ENCODE measurements around the gene NRG4.
"Not testable (repeated sequence)": the region's sequence is repeated elsewhere in the genome, so short reads cannot be mapped to it uniquely, and the experiment has no call there.

Gene NRG4

DNA sequence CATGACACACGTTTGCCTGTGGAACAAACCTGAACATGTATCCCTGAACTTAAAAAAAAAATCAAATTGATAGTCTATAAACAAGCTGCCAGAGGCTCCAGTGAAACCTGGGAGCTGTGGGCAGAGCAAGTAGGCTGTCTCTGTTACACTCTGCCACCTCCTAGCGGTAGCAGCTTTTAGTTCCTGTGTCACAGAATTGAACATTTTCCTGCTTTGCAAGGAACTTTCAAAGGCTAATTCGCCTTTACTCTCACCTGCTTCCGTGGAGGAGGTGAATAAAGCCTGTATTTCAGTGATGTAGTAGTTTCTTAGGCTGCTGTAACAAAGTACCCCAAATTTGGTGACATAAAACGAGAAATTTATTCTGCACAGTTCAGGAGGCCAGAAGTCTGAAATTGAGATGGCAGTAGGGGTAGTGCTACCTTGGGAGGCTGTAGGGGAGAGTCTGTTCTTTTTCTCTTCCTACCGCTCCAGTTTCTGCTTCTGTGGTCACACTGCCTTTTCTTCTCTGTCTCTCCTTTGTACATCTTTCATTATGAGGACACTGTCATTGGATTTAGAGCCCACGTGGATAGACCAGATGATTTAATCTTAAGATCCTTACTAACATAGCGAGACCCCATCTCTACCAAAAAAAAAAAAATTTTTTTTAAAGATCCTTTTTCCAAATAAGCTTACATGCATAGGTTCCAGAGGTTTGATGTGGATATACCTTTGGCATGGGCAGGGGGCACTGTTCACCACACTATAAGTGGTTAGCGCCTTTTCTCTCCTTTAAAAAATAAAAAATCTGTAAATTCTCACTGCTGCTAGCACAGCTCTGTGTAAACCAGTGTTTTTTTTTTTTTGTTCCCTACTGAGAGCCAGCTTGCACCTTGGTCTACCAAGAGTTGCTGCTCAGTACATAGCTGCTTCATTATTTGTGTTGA lies 83.3 kb downstream of the NRG4 start:
- in situ Hi-C loops (cut with MboI; ENCODE audit: low sequenced_read_pairs) = no loop called here

DNA sequence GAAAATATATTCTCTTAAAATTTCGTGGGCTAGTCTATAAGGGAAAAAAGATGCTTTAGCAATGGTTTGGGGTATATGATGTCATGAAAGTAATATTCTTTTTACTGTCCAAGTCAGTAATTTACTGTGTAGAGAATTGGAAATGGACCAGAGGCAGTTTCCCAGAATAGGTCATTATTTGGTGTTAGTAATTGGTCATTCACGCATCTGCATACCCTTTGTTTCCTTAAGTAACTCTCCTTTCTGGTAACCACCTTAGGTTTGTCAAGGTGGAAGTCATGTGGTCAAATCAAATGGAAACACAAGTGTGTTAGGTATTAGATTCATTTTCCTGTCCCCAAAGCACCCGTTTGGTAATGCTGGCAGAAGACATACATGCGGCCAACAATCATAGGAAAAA lies 84.6 kb downstream of the NRG4 start:
- in situ Hi-C loops (cut with MboI; ENCODE audit: low sequenced_read_pairs) = no loop called here

DNA sequence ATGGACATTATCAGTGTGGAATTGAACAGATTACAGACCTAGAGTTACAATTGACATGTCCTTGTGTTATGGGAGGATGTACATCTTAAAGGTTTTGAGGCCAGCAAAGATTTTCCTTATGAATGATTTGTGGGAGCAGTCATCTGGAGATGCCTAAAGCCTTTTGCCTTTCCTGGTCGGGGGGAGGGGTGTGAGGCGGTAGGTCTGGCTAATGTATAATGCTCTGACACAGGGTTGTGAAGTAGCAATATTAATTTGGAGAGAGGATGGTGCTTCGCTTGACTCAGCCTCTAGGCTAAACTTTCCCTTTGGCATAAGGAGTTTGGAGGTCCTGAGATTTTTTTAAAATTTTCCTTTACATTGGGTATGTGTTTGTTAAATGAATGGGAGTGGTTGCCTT lies 85.3 kb downstream of the NRG4 start:
- in situ Hi-C loops (cut with MboI; ENCODE audit: low sequenced_read_pairs) = no loop called here

DNA sequence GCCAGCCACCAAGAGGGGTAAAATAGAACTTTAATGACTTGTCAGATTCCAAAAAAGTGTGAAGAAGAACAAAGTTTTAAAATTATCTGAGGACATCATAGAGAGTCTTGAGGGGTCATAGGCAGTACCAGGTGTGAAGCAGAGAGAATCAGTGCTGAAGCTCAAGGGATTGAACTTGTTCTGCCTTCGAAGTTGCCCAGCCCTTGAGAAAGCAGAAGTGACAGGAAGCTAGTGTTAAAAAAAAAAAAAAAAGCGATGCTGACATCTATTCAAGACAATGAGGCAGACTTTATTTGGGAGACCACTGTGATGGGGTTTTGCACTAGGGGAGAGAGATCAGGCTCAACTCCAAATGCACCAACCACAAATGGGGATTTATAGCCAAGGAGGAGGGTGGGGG lies 86.8 kb downstream of the NRG4 start:
- in situ Hi-C loops (cut with MboI; ENCODE audit: low sequenced_read_pairs) = no loop called here

DNA sequence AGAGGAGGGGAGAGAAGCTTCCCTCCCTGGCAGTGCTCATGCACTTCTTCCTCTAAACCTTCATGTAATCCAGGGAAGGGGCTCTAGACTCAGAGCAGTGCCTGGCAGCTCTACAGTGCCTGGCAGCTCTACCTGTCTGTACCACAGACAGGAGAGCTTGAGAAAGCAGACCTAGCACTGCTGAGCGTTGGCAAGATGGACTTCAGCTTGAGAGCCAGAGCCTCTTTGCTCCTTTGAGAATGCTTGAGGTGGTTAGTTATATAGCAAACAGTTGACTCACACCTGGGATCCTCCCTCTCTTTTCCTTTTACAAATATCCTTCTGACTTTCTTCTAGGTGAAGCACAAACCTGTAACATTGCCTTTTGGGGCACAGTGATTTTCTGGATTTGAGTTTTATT lies 87.6 kb downstream of the NRG4 start:
- in situ Hi-C loops (cut with MboI; ENCODE audit: low sequenced_read_pairs) = no loop called here

DNA sequence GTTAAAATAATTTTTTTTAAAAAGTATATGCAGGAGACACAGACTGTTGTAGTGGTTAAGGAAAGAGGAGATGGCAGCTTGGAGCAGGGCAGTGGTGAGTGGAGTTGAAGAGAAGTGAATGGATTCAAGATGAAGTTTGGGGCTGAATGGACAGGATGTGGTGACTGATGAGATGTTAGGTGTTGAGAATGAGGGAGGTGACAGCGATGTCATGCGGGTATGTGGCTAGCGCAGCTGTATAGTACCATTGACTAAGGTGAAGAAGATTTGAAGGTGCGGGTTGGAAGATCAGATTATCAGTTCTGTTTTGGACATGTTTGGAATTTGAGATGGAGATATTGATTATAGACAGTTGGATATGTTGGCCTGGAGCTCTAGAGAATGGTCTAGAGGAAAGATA lies 88.5 kb downstream of the NRG4 start:
- in situ Hi-C loops (cut with MboI; ENCODE audit: low sequenced_read_pairs) = no loop called here

DNA sequence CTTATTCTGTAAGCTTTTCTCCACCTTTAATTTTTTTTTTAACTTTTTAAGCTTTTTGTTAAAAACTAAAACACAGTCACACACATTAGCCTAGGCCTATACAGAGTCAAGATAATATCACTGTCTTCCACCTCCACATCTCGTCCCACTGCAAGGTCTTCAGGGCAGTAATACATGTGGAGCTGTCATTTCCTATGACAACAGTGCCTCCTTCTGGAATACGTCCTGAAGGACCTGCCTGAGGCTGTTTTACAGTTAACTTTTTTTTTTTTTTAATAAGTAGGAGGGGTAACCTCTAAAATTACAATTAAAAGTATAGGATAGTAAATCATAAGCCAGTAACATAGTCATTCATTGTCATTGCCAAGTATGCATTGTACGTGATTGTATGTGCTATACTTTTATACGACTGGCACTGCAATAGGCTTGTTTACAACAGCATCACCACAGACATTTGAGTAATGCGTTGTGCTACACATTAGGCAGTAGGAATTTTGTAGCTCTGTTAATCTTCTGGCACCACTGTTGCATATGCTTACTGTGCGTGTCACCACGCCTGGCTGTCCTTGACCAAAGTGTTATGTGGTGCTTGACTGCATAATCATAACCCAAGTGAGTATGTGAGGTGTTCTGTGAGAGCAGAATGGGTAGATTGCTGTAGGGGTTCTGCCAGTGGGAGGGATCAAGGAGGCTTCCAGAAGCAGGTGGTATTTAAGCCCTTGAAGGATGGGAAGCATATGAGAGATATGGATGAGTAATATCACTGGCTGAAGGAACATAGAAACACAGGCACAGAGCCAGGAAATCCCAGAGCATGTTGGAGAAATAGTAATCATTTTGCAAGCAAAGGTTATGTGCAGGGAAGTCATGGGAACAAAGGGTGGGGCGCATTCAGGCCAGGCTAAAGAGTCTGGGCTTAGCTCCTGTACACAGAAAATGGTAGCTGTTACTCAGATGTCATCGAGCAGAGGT lies 90.2 kb downstream of the NRG4 start:
- in situ Hi-C loops (cut with MboI; ENCODE audit: low sequenced_read_pairs) = no loop called here

DNA sequence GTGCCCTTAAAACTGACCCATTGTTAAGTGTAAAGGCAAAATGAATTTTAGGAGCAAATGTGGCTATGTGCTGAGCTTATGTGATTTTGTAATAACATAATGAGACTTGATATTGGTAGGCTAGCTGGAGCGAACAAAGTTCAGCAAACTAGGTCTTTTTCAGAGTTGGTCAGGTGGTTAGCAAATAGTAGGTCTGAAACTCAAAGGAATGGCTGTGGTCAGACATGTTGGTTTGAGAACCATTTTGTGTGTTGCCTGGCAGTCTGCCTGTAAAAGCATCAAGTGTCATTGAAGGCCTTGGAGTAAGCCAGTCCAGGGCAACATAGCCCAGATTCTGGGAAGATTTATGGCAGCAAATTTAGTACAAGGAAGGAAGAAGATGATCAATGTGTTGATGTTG lies 92.1 kb downstream of the NRG4 start:
- in situ Hi-C loops (cut with MboI; ENCODE audit: low sequenced_read_pairs) = no loop called here

DNA sequence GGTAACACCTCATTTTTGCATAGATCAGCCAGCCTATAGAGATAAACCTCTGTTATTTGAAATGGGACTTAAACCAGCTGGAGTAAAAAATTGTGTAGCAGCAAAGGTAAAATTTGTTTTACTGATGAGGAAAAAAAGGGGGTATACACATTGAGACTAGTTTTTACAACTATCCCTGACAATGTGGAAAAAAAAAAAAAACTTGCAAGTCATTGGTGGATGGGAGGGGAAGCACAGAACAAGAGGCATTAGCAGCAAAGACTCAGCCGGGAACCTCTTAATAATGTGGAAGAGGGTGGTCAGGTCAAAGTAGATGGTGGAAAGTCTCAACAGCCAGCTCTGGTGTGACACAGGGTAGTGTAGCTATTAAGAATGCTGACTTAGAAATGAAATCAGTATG lies 94.1 kb downstream of the NRG4 start:
- in situ Hi-C loops (cut with MboI; ENCODE audit: low sequenced_read_pairs) = no loop called here

DNA sequence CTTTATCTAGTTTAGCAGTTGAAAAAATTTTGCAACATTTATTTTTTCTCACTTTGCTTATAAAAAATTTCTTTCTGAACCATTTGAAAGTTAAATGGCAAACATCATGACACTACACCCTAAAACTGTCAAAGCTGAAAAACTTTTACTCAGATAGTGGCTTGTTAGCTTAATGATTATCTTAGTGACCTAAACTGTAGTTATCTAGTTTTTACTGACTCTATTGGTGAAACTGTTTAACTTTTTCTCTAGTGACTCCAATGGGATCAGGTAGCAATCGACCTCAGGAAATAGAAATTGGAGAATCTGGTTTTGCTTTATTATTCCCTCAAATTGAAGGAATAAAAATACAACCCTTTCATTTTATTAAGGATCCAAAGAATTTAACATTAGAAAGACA lies 95.2 kb downstream of the NRG4 start:
- in situ Hi-C loops (cut with MboI; ENCODE audit: low sequenced_read_pairs) = no loop called here

DNA sequence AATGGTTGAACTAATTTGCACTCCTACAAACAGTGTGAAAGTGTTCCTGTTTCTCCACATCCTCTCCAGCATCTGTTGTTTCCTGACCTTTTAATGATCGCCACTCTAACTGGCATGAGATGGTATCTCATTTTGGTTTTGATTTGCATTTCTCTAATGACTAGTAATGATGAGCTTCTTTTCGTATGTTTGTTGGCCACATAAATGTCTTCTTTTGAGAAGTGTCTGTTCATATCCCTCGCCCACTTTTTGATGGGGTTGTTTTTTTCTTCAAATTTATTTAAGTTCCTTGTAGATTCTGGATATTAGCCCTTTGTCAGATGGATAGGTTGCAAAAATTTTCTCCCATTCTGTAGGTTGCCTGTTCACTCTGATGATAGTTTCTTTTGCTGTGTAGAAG lies 101.9 kb downstream of the NRG4 start:
- in situ Hi-C loops (cut with MboI; ENCODE audit: low sequenced_read_pairs) = not testable (repeated sequence)

DNA sequence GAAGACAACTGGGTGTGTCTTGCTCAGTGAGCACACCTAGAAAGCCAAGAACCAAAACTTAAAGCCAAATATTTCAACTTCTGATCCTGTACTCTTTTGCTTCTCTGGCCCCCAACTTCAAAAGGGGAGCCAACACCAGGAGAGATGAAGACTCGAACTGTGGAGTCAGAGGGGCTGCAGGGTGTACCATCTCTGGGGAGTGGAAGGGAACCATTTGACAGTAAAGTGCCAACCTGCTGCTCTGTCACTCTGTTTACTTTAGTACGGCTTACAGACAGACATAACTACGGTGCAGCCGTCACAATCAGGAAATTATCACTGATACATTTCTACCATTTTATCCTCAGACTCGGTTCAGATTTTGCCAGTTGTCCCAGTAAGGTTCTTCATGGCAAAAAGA lies 107.0 kb downstream of the NRG4 start:
- in situ Hi-C loops (cut with MboI; ENCODE audit: low sequenced_read_pairs) = no loop called here

DNA sequence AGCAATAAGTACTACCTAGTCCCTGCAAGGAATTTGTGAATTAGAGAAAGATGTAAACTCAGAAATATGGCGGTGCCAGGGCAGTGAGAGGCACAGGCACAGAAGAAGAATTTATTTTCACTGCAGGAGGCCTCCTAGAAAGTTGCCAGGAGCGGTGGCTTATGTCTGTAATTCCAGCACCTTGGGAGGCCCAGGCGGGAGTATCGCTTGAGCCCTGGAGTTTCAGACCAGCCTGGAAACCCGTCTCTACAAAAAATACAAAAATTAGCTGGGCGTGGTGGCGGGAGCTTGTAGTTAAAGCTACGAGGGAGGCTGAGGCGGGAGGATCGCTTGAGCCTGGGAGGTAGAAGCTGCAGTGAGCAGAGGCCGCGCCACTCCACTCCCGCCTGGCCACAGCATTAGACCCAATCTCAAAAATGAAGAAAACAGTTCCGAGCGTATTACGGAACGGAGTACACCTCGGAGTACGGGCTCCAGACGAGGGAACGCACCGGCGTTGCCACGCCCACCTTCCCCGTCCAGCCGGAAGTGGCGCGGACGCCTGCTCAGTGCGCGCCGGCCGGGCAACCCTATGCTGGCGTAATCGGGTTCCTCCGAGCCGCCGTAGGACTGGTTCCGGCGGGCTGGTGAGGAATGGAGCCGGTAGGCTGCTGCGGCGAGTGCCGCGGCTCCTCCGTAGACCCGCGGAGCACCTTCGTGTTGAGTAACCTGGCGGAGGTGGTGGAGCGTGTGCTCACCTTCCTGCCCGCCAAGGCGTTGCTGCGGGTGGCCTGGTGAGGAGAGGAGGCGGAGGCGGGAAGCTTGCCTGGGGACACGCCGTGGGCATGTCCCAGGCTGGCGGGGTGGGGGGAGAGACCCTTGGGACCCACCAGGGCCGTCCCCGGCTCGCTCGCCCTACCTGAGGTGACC lies 108.6 kb downstream of the NRG4 start, which contains the start of gene FBXO22:
FBXO22 (plus strand) TSS at position 548 of the 909 bp plus-strand sequence; CDS start at position 634, 86 bp downstream.
- in situ Hi-C loops (cut with MboI; ENCODE audit: low sequenced_read_pairs) = no loop called here

DNA sequence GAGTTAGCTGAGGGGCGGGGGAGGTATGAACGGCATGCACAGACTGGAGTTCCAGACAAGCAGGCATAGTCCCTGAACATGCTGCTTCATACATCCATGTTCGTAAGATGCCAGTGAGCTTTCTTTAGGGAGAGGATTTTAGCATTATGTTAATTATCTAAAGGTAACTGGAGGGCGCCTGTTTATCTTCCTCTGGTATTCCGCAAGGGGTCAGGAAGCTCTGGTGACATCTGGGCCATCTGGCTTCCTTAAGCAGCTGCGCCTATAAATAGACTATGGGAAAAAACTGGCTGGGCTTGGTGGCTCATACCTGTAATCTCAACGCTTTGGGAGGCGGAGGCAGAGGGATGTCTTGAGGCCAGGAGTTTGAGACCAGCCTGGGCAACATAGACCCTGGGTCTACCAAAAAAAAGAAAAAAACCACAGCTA lies 110.1 kb downstream of the NRG4 start:
- in situ Hi-C loops (cut with MboI; ENCODE audit: low sequenced_read_pairs) = no loop called here

DNA sequence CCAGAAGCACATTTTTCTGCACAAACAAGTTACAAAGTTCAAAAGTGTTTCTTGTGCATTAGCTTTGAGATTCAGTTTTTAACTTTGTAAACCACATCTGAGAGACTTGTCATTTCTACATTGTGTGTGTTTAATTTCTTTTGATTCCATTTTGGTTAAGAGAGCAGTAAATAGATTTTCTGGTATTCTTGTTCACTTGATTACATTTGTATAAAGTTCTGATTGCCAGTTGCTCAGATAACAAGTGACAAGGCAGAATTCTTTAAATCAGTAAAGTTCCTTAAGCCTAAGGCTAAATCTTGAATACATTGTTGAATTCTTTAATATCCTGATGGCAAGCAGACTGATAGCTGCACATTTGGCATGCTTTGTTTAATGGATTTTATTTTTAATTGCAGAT lies 111.6 kb downstream of the NRG4 start:
- in situ Hi-C loops (cut with MboI; ENCODE audit: low sequenced_read_pairs) = no loop called here

DNA sequence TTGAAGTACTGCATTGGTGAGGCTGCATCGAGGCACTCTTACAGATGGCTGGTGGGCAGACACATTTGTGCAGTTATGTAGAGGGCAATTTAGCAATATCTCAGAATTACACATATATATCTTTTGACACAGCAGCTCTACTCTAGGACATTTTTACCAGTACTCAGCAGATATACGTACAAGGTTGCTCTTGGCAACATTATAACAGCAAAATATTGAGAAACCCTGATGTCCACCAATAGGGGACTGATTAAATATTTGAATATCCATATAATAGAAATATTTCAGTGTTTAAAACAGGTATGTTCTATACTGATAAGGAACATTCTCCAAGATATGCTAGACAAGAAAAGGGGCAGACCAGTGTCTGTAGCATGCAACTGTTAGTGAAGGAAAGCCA lies 116.5 kb downstream of the NRG4 start:
- in situ Hi-C loops (cut with MboI; ENCODE audit: low sequenced_read_pairs) = no loop called here

DNA sequence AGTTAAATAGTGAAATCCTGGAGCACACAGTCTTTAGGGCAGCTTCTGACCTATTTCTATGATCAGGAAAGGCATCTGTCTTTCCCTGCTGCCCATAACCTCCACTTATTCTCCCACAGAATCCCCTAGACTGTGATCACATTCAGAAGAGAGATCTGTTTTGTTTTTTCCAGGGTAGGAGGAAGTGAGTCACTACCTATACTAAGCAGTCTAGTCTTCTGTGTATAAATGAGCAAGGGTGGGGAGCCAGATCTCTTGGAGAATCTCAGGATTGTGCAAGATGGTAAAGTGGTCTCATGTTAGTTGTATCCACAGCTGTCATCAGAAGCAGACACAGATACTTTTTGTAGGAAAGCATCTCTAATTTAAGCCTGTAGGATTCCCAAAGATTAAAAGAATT lies 120.3 kb downstream of the NRG4 start:
- in situ Hi-C loops (cut with MboI; ENCODE audit: low sequenced_read_pairs) = no loop called here

Measured in HL-60/S4 treated with retinoic acid at 250 ng/mL for 4 days and 3 days (cell line).